ENCODE results near the gene RELA. TPM values are rescaled to one million over a fixed set of nuclear protein-coding genes. Genes with fewer than 3 reads are reported as not detected.
A peak's percentile ranks its signal among the peaks of the same experiment; 100 is the strongest.

RELA gene
- total and polyA plus RNA-seq, 2 of the 4 experiments (the other 2 are of a cell fraction), result 8.6 to 53.0 TPM

- Histone ChIP-seq H2BK5ac (ENCODE audit: low read depth, low read length, poor library complexity, severe bottlenecking) (no peak overlapping the region), H4K8ac (ENCODE audit: low read depth in 2 of 2, low read length in 2 of 2) (no peak overlapping the region), H2BK20ac (ENCODE audit: low read depth, low read length) (no peak overlapping the region), H2BK15ac (ENCODE audit: low read depth, low read length) (no peak overlapping the region), H3K4me2 (ENCODE audit: low read depth, low read length) (no peak overlapping the region), H3K14ac (replicated peaks; ENCODE audit: low read depth, low read length) (no peak overlapping the region), H3K4me3 (ENCODE audit: insufficient read depth, low read depth, low read length) (no peak overlapping the region), H2AFZ (replicated peaks; ENCODE audit: low read length, poor library complexity) (peak overlapping the region; percentile 11), H3K18ac (ENCODE audit: low read depth, low read length) (no peak overlapping the region), H3K27me3 (ENCODE audit: control insufficient read depth, insufficient read depth, low read length) (peaks cover 48% of the 10 kb centered on the region), H3K23ac (ENCODE audit: low read depth, low read length) (no peak overlapping the region), H3K27ac (ENCODE audit: insufficient read depth, low read length) (no peak overlapping the region), H4K20me1 (ENCODE audit: insufficient read depth, low read length) (no peaks in the 10 kb centered on the region), H2AK9ac (replicated peaks; ENCODE audit: low read depth, low read length, poor library complexity) (no peak overlapping the region), H3K9me3 (ENCODE audit: control insufficient read depth, insufficient read depth, low read length) (no peaks in the 10 kb centered on the region), H3K79me1 (ENCODE audit: low read depth in 1 of 2, low read length in 2 of 2) (no peaks in the 10 kb centered on the region), H3K56ac (ENCODE audit: extremely low read depth, insufficient read depth, low read length) (no peak overlapping the region), H3K36me3 (ENCODE audit: control insufficient read depth, insufficient read depth, low read length) (no peaks in the 10 kb centered on the region), H3K9ac (ENCODE audit: low read depth, low read length) (no peak overlapping the region), H4K91ac (ENCODE audit: insufficient read depth, low read depth, low read length) (no peak overlapping the region), H3K4ac (ENCODE audit: low read depth, low read length) (no peak overlapping the region), H4K5ac (ENCODE audit: low read depth, low read length) (no peak overlapping the region), H2AK5ac (ENCODE audit: low read depth, low read length) (no peak overlapping the region), H3K9me1 (ENCODE audit: insufficient read depth, low read length) (0 out of 2 replicates have a peak, but pooled peaks cover 2% of the 10 kb centered on the region), H2BK120ac (ENCODE audit: low read depth, low read length) (no peak overlapping the region), H3K4me1 (ENCODE audit: control insufficient read depth, insufficient read depth, low read length) (no peaks in the 10 kb centered on the region)
- DNase-seq (no peak), ATAC-seq (ENCODE audit: low read depth) (no peak)
- CTCF ChIA-PET, result no interaction called here
- TF ChIP-seq SMC3 (IDR thresholded peaks at IDR 0.05; ENCODE audit: low read depth, low read length) (no peak), BHLHE40 (IDR thresholded peaks at IDR 0.05; ENCODE audit: low read depth, low read length) (no peak)
- TF ChIP-seq, protein P1, sequence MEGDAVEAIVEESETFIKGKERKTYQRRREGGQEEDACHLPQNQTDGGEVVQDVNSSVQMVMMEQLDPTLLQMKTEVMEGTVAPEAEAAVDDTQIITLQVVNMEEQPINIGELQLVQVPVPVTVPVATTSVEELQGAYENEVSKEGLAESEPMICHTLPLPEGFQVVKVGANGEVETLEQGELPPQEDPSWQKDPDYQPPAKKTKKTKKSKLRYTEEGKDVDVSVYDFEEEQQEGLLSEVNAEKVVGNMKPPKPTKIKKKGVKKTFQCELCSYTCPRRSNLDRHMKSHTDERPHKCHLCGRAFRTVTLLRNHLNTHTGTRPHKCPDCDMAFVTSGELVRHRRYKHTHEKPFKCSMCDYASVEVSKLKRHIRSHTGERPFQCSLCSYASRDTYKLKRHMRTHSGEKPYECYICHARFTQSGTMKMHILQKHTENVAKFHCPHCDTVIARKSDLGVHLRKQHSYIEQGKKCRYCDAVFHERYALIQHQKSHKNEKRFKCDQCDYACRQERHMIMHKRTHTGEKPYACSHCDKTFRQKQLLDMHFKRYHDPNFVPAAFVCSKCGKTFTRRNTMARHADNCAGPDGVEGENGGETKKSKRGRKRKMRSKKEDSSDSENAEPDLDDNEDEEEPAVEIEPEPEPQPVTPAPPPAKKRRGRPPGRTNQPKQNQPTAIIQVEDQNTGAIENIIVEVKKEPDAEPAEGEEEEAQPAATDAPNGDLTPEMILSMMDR (conservative IDR thresholded peaks at IDR 0.05; ENCODE audit: low read depth, low read length), result no peak
- dilution Hi-C loops (cut with HindIII; ENCODE audit: low sequenced_read_pairs, unreplicated experiment), result no loop called here
- POLR2A ChIA-PET (ENCODE audit: unreplicated experiment), result no interaction called here
- in situ Hi-C loops (cut with MboI; ENCODE audit: low sequenced_read_pairs), result no loop called here
- intact Hi-C loops (cut with micrococcal nuclease), result loop anchor here (10.0 kb wide), 1 partner anchor 67 kb away; no protein-coding TSS in a partner anchor
- no TSS peak for BruUV-seq (replicated peaks)
- WGBS, 2 experiments (ENCODE audit: extremely low coverage in 2 of 2, insufficient read length in 1 of 2), result 25% methylated on average over 4 of the region's 8 CpGs; no CpG with 5 or more reads in 1 of the 2 experiments
Measured at GRCh38 chr11:65698205-65698604, 35.5 kb upstream of the RELA start.
